ENCODE results near the gene MRPL37.
A peak's percentile ranks its signal among the peaks of the same experiment; 100 is the strongest.
"Not testable (repeated sequence)": the region's sequence is repeated elsewhere in the genome, so short reads cannot be mapped to it uniquely, and the experiment has no call there.

MRPL37 gene

DNA sequence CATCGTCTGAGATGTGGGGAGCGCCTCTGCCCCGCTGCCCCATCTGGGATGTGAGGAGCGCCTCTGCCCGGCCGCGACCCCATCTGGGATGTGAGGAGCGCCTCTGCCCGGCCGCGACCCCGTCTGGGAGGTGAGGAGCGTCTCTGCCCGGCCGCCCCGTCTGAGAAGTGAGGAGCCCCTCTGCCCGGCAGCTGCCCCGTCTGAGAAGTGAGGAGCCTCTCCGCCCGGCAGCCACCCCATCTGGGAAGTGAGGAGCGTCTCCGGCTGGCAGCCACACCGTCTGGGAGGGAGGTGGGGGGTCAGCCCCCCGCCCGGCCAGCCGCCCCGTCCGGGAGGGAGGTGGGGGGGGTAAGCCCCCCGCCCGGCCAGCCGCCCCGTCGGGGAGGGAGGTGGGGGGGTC lies 33.2 kb downstream of the MRPL37 start:
- not testable (repeated sequence) for DNase-seq (ENCODE audit: low read depth); H3K4me3 ChIP-seq (ENCODE audit: low read depth, low read length)

DNA sequence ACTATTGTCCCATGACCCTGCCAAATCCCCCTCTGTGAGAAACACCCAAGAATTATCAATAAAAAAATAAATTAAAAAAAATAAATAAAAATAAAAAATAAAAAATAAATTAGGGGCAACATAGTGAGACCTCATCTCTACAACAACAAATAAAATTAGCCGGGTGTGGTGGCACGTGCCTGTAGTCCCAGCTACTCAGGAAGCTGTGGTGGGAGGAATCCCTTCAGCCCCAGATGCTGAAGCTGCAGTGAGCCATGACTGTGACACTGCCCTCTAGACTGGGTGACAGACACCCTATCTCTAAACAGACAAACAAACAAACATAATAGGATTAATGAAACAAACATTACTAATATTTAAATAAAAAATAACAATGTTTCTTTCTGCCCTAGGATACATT lies 34.3 kb downstream of the MRPL37 start:
- no peak overlapping the region for H3K4me3 ChIP-seq (ENCODE audit: low read depth, low read length)
- DNase-seq (ENCODE audit: low read depth) = no peak

- DNase-seq (ENCODE audit: low read depth) = no peak
- H3K4me3 ChIP-seq (ENCODE audit: low read depth, low read length) = no peak overlapping the region
Measured at GRCh38 chr1:54237586-54237985, 37.6 kb downstream of the MRPL37 start.

DNA sequence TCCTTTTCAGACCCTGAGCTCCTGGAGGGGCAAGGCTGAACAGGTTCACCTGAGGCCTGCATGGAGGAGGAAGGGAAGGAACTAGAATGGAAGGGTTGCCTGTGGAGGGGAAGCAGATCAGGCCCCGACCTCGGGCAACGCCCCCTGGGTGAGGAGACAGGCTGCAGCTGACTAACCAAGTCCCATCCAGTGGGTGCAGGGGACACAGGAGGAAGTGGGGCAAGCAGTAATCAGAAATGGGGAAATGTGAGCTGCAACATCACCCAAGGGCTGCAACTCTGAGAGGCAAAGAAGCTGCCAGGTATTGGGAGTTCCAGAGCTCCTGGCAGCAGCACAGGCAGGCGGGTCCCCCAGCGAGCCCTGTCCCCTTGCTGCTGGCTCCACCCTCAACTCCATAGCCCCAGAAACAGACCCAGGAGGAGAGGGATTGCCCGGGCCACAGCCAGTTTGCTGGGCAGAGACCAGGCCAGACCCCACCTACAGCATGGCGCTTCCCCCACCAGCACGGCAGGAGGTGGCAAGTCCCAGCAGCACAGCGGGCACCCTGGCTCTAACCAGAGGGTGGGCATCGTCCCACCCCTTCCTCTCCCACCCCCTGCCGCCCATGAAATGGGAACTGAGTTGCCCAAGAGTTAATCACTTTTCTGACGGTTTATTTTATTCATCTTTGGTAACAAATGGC lies 38.5 kb downstream of the MRPL37 start:
- no peak overlapping the region for H3K4me3 ChIP-seq (ENCODE audit: low read depth, low read length)
- no peak for DNase-seq (ENCODE audit: low read depth)

- no peak for DNase-seq (ENCODE audit: low read depth)
- no peak overlapping the region for H3K4me3 ChIP-seq (ENCODE audit: low read depth, low read length)
Measured at GRCh38 chr1:54239035-54239383, 39.0 kb downstream of the MRPL37 start.

GRCh38 chr1:54239631-54240031 lies 39.7 kb downstream of the MRPL37 start:
- no peak for DNase-seq (ENCODE audit: low read depth)
- no peak overlapping the region for H3K4me3 ChIP-seq (ENCODE audit: low read depth, low read length)

DNA sequence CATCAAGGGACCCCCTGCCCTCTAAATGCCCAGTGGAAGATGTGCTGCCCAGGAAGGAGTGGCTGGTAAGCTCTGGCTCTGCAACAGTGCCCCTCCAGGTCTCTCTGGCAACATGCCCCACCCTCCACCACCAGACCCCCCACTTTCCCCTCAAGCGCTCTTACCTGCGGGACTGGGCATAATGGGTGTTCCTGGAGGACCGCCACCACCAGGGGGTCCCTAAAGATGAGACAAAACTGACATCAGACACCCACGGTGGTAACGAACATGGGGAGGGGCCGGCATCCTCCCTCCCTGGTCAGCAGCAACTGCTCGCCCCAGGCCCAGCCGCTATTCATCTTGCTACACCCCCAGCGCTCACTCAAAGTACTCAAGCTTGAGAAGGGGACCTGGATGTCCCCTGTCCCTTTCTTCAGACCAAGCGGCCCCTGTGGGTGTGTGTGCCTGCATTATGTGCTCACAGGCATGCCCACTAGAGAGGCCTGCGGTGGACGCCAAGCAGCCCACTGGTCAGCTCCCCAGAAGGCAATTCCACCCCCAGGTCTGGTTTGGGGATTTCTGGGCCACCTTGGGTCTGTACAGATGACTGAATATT lies 40.9 kb downstream of the MRPL37 start:
- no peak overlapping the region for H3K4me3 ChIP-seq (ENCODE audit: low read depth, low read length)
- no peak for DNase-seq (ENCODE audit: low read depth)

DNA sequence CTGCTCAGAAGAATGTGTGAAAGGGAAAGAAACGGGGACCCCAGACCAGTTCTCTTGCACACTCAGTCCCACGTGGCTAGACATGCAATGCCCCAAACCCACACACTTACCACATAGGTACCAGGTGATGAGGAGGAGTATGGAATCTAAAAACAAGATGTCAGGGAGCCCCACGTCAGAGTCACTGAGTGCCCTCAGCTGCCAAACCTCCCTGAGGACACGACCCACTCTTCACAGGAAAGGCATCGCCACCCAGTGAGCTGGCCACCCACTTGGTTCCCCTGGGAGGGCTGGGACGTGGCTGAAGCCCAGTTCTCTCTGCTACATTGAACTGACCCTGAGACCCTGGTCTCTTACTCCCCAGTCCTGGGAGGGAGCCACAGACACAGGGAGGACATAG lies 41.4 kb downstream of the MRPL37 start:
- H3K4me3 ChIP-seq (ENCODE audit: low read depth, low read length) = no peak overlapping the region
- DNase-seq (ENCODE audit: low read depth) = no peak

DNA sequence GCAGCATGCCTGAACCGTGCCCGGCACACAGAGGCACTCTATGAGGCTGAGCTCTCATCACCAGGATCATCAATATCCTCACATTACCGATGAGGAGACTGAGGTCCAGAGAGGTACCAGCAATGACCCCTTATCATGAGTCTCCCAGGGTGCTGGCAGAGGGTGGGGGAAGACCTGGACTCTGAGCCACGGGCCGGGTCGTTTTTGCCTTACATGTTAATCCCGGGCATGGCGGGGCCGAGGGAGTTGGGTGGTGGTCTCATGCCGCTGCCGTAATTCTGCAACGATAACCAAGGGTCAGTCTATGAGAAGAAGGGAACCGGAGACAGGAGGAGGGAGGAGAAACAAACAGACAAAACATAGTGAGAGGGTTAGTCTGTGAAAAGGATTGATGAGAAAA lies 43.1 kb downstream of the MRPL37 start:
- no peak overlapping the region for H3K4me3 ChIP-seq (ENCODE audit: low read depth, low read length)
- no peak for DNase-seq (ENCODE audit: low read depth)

GRCh38 chr1:54244655-54245054 lies 44.7 kb downstream of the MRPL37 start:
- DNase-seq (ENCODE audit: low read depth) = no peak
- H3K4me3 ChIP-seq (ENCODE audit: low read depth, low read length) = no peak overlapping the region

GRCh38 chr1:54245501-54245900 lies 45.5 kb downstream of the MRPL37 start:
- no peak for DNase-seq (ENCODE audit: low read depth)
- no peak overlapping the region for H3K4me3 ChIP-seq (ENCODE audit: low read depth, low read length)

GRCh38 chr1:54246116-54246721 lies 46.3 kb downstream of the MRPL37 start:
- no peak for DNase-seq (ENCODE audit: low read depth)

GRCh38 chr1:54247863-54248515 lies 48.0 kb downstream of the MRPL37 start:
- no peak for DNase-seq (ENCODE audit: low read depth)
- H3K4me3 ChIP-seq (ENCODE audit: low read depth, low read length) = no peak overlapping the region

More at GRCh38 chr1:54246116-54246721, 46.3 kb downstream of the MRPL37 start:
- no peak overlapping the region for H3K4me3 ChIP-seq (ENCODE audit: low read depth, low read length)

- no peak for DNase-seq (ENCODE audit: low read depth)
- H3K4me3 ChIP-seq (ENCODE audit: low read depth, low read length) = no peak overlapping the region
Measured at GRCh38 chr1:54248966-54249365, 49.0 kb downstream of the MRPL37 start.

DNA sequence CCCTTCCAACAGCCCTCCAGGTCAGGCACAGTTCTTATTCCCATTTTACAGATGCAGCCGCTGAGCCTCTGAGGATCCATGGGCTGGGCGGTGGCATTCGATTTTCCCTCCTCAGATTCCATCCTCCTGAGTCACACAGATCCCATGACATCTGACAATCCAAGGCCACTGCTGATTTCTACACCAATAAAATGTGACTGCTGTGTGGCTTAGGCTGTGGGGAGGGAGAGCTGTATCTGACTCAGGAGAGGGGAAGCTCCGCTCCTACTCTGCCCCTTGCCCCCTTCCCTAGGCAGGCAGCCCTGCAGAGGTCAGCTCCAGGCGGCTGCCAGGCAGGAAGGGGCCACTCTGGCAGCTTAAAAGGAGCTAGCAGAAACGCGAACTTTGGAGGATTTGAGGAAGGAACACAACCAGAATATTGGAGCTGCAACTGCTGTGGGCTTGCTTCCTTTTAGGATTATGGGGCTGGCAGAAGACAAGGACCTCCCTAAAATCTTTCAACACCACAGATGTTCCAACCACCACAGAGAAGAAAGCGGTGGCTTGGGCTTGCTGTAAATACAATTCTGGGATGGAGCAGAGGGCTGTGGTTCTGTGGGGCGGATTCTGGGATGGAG lies 50.0 kb downstream of the MRPL37 start:
- H3K4me3 ChIP-seq (ENCODE audit: low read depth, low read length) = no peak overlapping the region
- no peak for DNase-seq (ENCODE audit: low read depth)

- no peak overlapping the region for H3K4me3 ChIP-seq (ENCODE audit: low read depth, low read length)
- no peak for DNase-seq (ENCODE audit: low read depth)
Measured at GRCh38 chr1:54250670-54251069, 50.7 kb downstream of the MRPL37 start.

DNA sequence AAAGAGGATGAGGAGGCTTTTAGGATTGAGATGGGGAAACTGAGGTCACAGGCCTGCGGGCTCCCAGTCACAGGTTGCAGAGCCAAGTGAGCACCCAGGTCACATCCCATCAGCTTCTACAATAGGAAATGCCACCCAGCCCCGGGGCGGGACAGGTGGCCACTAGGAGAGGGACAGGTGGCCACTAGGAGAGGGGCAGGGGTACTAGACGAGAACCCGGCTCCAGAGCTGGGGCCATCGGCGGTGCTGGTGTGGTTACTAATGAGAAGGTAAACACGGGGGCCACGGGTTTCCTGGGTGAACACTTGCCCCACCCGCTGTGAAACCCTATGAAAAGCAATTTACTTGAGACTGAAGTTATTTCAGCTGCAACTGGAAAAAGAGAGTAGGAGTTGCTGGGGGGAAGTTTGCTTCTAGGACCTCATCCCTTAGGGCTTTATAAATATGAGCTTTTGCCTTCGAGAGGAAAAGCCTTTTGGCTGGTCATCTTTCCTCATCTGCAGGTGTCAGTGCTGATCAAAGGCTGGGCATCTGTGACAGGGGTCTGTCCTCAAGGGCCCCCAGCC lies 52.5 kb downstream of the MRPL37 start:
- no peak for DNase-seq (ENCODE audit: low read depth)
- no peak overlapping the region for H3K4me3 ChIP-seq (ENCODE audit: low read depth, low read length)

DNA sequence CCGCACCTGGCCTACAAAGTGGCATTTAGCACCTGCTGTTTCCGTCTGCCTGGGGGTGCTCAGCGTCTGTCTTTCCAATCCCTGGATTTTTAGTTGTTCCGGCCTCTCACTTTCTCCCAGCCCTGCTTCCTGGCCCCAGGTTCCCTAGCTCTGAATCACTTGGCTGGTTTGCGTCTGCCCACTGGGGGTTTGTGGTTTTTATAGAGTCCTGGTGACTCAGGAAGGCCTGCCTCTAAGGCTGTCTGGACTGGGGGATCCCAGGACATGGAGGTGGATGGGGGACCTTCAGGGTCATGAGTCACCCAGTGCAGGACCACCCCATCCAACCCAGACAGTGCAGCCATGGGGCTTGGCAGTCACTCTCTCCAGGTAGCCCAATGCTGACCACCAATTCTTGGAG lies 53.5 kb downstream of the MRPL37 start:
- peak; percentile 80 for DNase-seq (ENCODE audit: low read depth)
- H3K4me3 ChIP-seq (ENCODE audit: low read depth, low read length) = no peak overlapping the region

DNA sequence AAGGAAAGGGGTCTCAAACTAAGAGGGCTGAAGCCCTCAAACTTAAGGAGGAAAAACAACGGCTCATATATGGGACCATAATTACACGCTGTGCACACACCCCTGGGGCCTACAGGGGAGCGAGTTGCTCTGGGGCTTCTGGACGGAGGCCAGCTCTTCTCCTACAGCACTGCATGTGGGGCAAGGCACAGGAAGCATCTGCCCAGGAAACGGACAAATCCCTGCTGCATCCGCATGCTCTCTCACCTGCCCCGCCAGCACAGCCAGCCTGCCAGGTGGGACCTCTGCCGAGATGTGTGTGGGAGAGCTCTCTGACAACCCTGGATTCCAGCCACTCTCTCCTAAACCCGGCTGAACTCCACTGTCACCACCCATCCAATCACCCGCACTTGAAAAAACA lies 54.1 kb downstream of the MRPL37 start:
- DNase-seq (ENCODE audit: low read depth) = no peak
- no peak overlapping the region for H3K4me3 ChIP-seq (ENCODE audit: low read depth, low read length)

All from skeletal muscle cell (primary cell).